ENCODE data around the gene UBALD1. TPM values are rescaled to one million over a fixed set of nuclear protein-coding genes. Genes with fewer than 3 reads are reported as not detected.

UBALD1 gene
- total and polyA plus RNA-seq, 10 donors: 10.0 to 33.6 (median 17.6) TPM

GRCh38 chr16:4612474-4612931 is 2.2 kb downstream of the UBALD1 start:
- H3K36me3 ChIP-seq: peaks cover 0 to 37% (median 24%) of the 10 kb centered on the region in 6 donors
- no peak overlapping the region for H3K27ac ChIP-seq
- H3K27me3 ChIP-seq (replicated peaks in 1 of 7): no peaks in the 10 kb centered on the region
- H3K9me3 ChIP-seq: no peaks in the 10 kb centered on the region
- 84 to 93% (median 90%) methylated on average over 7 of the region's 7 CpGs for WGBS, 5 donors
- H3K4me1 ChIP-seq: peaks cover 27 to 68% (median 56%) of the 10 kb centered on the region in 6 donors
- peak; percentile 77 for DNase-seq
- peak overlapping the region in 1 of 8 donors; percentile 98 for H3K4me3 ChIP-seq
- TF ChIP-seq CTCF (IDR thresholded peaks at IDR 0.05 in 8 of 11, conservative IDR thresholded peaks at IDR 0.05 in 3 of 11): no peak
- no peak for TF ChIP-seq POLR2AphosphoS5 (IDR thresholded peaks at IDR 0.05)
- TF ChIP-seq POLR2A (IDR thresholded peaks at IDR 0.05): no peak
- intact Hi-C loops (cut with DNase I; ENCODE audit: low total_unique reads): no loop called here

- Histone ChIP-seq H3K4me3 (no peak overlapping the region), H3K27me3 (replicated peaks in 1 of 7) (no peaks in the 10 kb centered on the region), H3K4me1 (peaks cover 23 to 58% (median 47%) of the 10 kb centered on the region in 6 donors), H3K9me3 (no peaks in the 10 kb centered on the region), H3K36me3 (peaks cover 0 to 46% (median 26%) of the 10 kb centered on the region in 6 donors), H3K27ac (no peak overlapping the region)
- 80 to 93% (median 87%) methylated on average over 22 of the region's 22 CpGs for WGBS, 5 donors
- intact Hi-C loops (cut with DNase I; ENCODE audit: low total_unique reads): no loop called here
- DNase-seq: peak; percentile 73
- TF ChIP-seq CTCF (IDR thresholded peaks at IDR 0.05 in 8 of 11, conservative IDR thresholded peaks at IDR 0.05 in 3 of 11): no peak
- TF ChIP-seq POLR2AphosphoS5 (IDR thresholded peaks at IDR 0.05): peak in 1 of 3 donors; percentile 38
Measured at GRCh38 chr16:4611337-4612021, 3.2 kb downstream of the UBALD1 start.

GRCh38 chr16:4610011-4611005 is 4.4 kb downstream of the UBALD1 start:
- Histone ChIP-seq H3K27ac (no peak overlapping the region), H3K4me3 (no peak overlapping the region), H3K27me3 (replicated peaks in 1 of 7) (no peaks in the 10 kb centered on the region), H3K36me3 (peaks cover 0 to 46% (median 26%) of the 10 kb centered on the region in 6 donors), H3K9me3 (no peaks in the 10 kb centered on the region), H3K4me1 (peaks cover 16 to 48% (median 39%) of the 10 kb centered on the region in 6 donors)
- DNase-seq: peak; percentile 69
- intact Hi-C loops (cut with DNase I; ENCODE audit: low total_unique reads): no loop called here
- TF ChIP-seq CTCF (IDR thresholded peaks at IDR 0.05 in 8 of 11, conservative IDR thresholded peaks at IDR 0.05 in 3 of 11): no peak
- TF ChIP-seq POLR2A (IDR thresholded peaks at IDR 0.05): no peak
- 80 to 91% (median 88%) methylated on average over 22 to 32 of the region's 32 CpGs for WGBS, 5 donors
